Endodermal cell (in vitro differentiated cells): Measurements from ENCODE around the gene TBCD. TPM values are rescaled to one million over a fixed set of nuclear protein-coding genes. Genes with fewer than 3 reads are reported as not detected.

Experiments used
- DNase-seq: peaks from one replicate; pipeline ENCODE4 v3.0.0-alpha.2; 2017
- H3K27ac ChIP-seq: 2 replicates; pipeline ENCODE4 v1.5.1; 2013; ENCODE audit warnings: mild to moderate bottlenecking, low read depth, low read length, moderate library complexity
- H3K27me3 ChIP-seq: 2 replicates; pipeline ENCODE4 v1.6.1; 2013; ENCODE audit warnings: mild to moderate bottlenecking, low read length, moderate library complexity; ENCODE audit not compliant: insufficient read depth, control insufficient read depth, poor library complexity, severe bottlenecking
- H3K36me3 ChIP-seq: 2 replicates; pipeline ENCODE4 v1.7.0; 2013; ENCODE audit warnings: mild to moderate bottlenecking, low read length, moderate library complexity; ENCODE audit not compliant: control insufficient read depth, insufficient read depth
- H3K4me1 ChIP-seq: one replicate; pipeline ENCODE4 v1.7.0; 2013; ENCODE audit warnings: low read length; ENCODE audit not compliant: control insufficient read depth, insufficient read depth
- H3K4me3 ChIP-seq: 2 replicates; pipeline ENCODE4 v1.5.1; 2013; ENCODE audit warnings: mild to moderate bottlenecking, low read length, moderate library complexity
- H3K9ac ChIP-seq: 2 replicates; pipeline ENCODE4 v1.6.1; 2013; ENCODE audit warnings: mild to moderate bottlenecking, low read length, moderate library complexity; ENCODE audit not compliant: poor library complexity, severe bottlenecking; ENCODE audit errors: extremely low read depth
- H3K9me3 ChIP-seq: 2 replicates; pipeline ENCODE4 v1.6.1; 2013; ENCODE audit warnings: mild to moderate bottlenecking, low read length, moderate library complexity; ENCODE audit not compliant: control insufficient read depth
- H3K27ac Mint-ChIP-seq: 2 replicates; pipeline ENCODE4 v1.8.0; 2020; ENCODE audit warnings: mixed read lengths
- H3K27me3 Mint-ChIP-seq: 2 replicates; pipeline ENCODE4 v1.8.0; 2021; ENCODE audit warnings: mild to moderate bottlenecking, mixed read lengths; ENCODE audit not compliant: insufficient read depth
- H3K36me3 Mint-ChIP-seq: 2 replicates; pipeline ENCODE4 v1.8.0; 2020; ENCODE audit warnings: low read depth, mixed read lengths
- H3K4me1 Mint-ChIP-seq: 2 replicates; pipeline ENCODE4 v1.8.0; 2020; ENCODE audit warnings: mixed read lengths
- H3K4me3 Mint-ChIP-seq: 2 replicates; pipeline ENCODE4 v1.8.0; 2020; ENCODE audit warnings: mild to moderate bottlenecking, moderate library complexity, mixed read lengths
- H3K9me3 Mint-ChIP-seq: 2 replicates; pipeline ENCODE4 v1.8.0; 2020; ENCODE audit warnings: mild to moderate bottlenecking, mixed read lengths
- CTCF ChIP-seq: fragments of 200-600 bp; sonication (generic); conservative IDR thresholded peaks from 2 replicates; pipeline ENCODE4 v1.5.0; 2021; ENCODE audit warnings: antibody characterized with exemption, mild to moderate bottlenecking
- WGBS, 2 experiments: methylation state at CpG; one replicate each; pipeline versions ENCODE4 v1.1.5 to v1.1.7; 2013; ENCODE audit warnings: missing lambda C conversion rate in 2 of 2, mixed read lengths in 1 of 2; ENCODE audit not compliant: insufficient coverage in 1 of 2, insufficient read length in 1 of 2; 5-methylcytosine and 5-hydroxymethylcytosine counted together
- total RNA-seq, 2 donors: library from RNA; stranded (reverse); fragmentation: NEBNext Ultra II Directional in 1 of 2; extraction: Animal tissue kit (Norgen Biotek cat#: 25700) in 1 of 2; gene quantifications; 2 replicates in 1 of 2; 3 replicates in 1 of 2; pipeline ENCODE4 v1.2.1, GENCODE V29; 2021

Gene TBCD
- total RNA-seq, 2 donors from 2014 or later = 107 TPM

GRCh38 chr17:82835122-82835521 is 83.3 kb downstream of the TBCD start:
- WGBS, 2 experiments = 93 to 96% methylated on average over 6 to 9 of the region's 9 CpGs
- peaks cover 18% of the 10 kb centered on the region for H3K36me3 ChIP-seq
- no peaks in the 10 kb centered on the region for H3K9me3 ChIP-seq
- Mint-ChIP-seq H3K27ac (no peak overlapping the region), H3K36me3 (peaks cover 10% of the 10 kb centered on the region), H3K4me3 (no peak overlapping the region), H3K4me1 (peaks cover 9% of the 10 kb centered on the region), H3K27me3 (no peaks in the 10 kb centered on the region), H3K9me3 (no peaks in the 10 kb centered on the region)
- DNase-seq = peak; percentile 47
- no peak overlapping the region for H3K9ac ChIP-seq
- H3K27me3 ChIP-seq = no peaks in the 10 kb centered on the region
- H3K4me1 ChIP-seq = no peaks in the 10 kb centered on the region
- TF ChIP-seq CTCF = no peak
- H3K4me3 ChIP-seq = no peak overlapping the region
- no peak overlapping the region for H3K27ac ChIP-seq

- Mint-ChIP-seq H3K27ac (peak overlapping the region; percentile 58), H3K36me3 (peaks cover 10% of the 10 kb centered on the region), H3K27me3 (no peaks in the 10 kb centered on the region), H3K4me1 (peaks cover 11% of the 10 kb centered on the region), H3K4me3 (no peak overlapping the region), H3K9me3 (no peaks in the 10 kb centered on the region)
- H3K36me3 ChIP-seq = peaks cover 18% of the 10 kb centered on the region
- H3K4me1 ChIP-seq = no peaks in the 10 kb centered on the region
- H3K4me3 ChIP-seq = no peak overlapping the region
- H3K27ac ChIP-seq = peak overlapping the region; percentile 8
- no peak for TF ChIP-seq CTCF
- 94 to 95% methylated on average over 20 to 28 of the region's 28 CpGs for WGBS, 2 experiments
- no peaks in the 10 kb centered on the region for H3K9me3 ChIP-seq
- DNase-seq = peak; percentile 76
- H3K27me3 ChIP-seq = no peaks in the 10 kb centered on the region
- H3K9ac ChIP-seq = no peak overlapping the region
Measured at GRCh38 chr17:82835766-82836512, 84.1 kb downstream of the TBCD start.

GRCh38 chr17:82836823-82837357 is 85.0 kb downstream of the TBCD start:
- Histone ChIP-seq H3K9me3 (no peaks in the 10 kb centered on the region), H3K4me3 (no peak overlapping the region), H3K9ac (no peak overlapping the region), H3K4me1 (no peaks in the 10 kb centered on the region), H3K36me3 (peaks cover 15% of the 10 kb centered on the region), H3K27ac (no peak overlapping the region), H3K27me3 (no peaks in the 10 kb centered on the region)
- Mint-ChIP-seq H3K27me3 (no peaks in the 10 kb centered on the region), H3K9me3 (no peaks in the 10 kb centered on the region), H3K4me3 (no peak overlapping the region), H3K4me1 (peaks cover 11% of the 10 kb centered on the region), H3K36me3 (peaks cover 10% of the 10 kb centered on the region), H3K27ac (no peak overlapping the region)
- peak; percentile 63 for TF ChIP-seq CTCF
- 91 to 93% methylated on average over 10 to 12 of the region's 12 CpGs for WGBS, 2 experiments
- peak; percentile 67 for DNase-seq
